Measurements from ENCODE around the gene HEPHL1. TPM values are rescaled to one million over a fixed set of nuclear protein-coding genes. Genes with fewer than 3 reads are reported as not detected.

Gene HEPHL1
- total RNA-seq, 1 donor from 2014 or later, result not detected

DNA sequence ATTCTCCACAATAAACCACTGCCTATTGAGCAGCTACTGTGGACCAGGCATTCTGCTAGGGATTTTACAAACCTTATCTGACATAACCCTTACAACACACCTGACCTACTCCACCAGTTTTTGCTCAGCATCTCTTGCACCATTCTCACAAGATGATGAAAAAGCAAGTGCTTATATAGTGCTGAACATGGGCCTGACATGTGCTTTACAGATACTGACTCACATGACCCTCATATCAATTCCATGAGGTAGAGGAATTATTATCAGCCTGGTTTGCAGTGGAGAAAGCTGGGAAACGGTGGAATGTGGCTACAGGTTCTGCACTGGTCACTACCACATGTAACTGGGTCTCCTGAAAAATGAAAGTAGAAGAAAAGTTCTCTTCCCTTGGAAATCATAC lies 69.9 kb downstream of the HEPHL1 start:
- no peak for ATAC-seq
- TF ChIP-seq CTCF (IDR thresholded peaks at IDR 0.05), result no peak
- intact Hi-C loops (cut with DNase I), result no loop called here
- Histone ChIP-seq H3K27ac (no peak overlapping the region), H3K4me3 (no peak overlapping the region), H3K9me3 (no peaks in the 10 kb centered on the region), H3K27me3 (no peaks in the 10 kb centered on the region), H3K36me3 (no peaks in the 10 kb centered on the region), H3K4me1 (no peaks in the 10 kb centered on the region)
- DNase-seq, result no peak

DNA sequence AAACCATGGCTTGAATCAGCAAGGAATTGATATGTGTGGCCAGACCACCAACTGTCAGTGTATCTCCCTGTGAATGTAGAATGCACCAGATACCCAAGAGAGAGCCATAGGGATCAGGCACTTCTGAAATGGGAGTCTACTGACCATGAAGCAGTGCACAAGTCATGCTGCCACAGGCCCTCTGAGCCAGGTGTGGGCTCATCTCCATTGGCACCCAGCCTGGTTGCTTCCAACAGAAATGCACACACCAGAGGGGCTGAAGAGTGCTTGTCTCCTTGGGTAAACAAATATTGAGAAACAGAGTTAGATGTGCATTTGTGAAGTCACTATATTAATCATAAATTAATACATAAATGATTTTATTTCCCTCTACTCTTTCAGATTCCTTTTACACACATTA lies 79.1 kb downstream of the HEPHL1 start:
- no peak for DNase-seq
- intact Hi-C loops (cut with DNase I), result no loop called here
- Histone ChIP-seq H3K27ac (no peak overlapping the region), H3K4me1 (no peaks in the 10 kb centered on the region), H3K9me3 (no peaks in the 10 kb centered on the region), H3K27me3 (no peaks in the 10 kb centered on the region), H3K36me3 (no peaks in the 10 kb centered on the region), H3K4me3 (no peak overlapping the region)
- no peak for TF ChIP-seq CTCF (IDR thresholded peaks at IDR 0.05)
- peak; percentile 49 for ATAC-seq

GRCh38 chr11:94103471-94103870 lies 82.3 kb downstream of the HEPHL1 start:
- TF ChIP-seq CTCF (IDR thresholded peaks at IDR 0.05), result no peak
- no peak overlapping the region for H3K4me3 ChIP-seq
- intact Hi-C loops (cut with DNase I), result no loop called here
- H3K27me3 ChIP-seq, result no peaks in the 10 kb centered on the region
- H3K36me3 ChIP-seq, result no peaks in the 10 kb centered on the region
- no peak for ATAC-seq
- no peaks in the 10 kb centered on the region for H3K9me3 ChIP-seq
- H3K27ac ChIP-seq, result no peak overlapping the region
- H3K4me1 ChIP-seq, result no peaks in the 10 kb centered on the region
- DNase-seq, result no peak

GRCh38 chr11:94104734-94105133 lies 83.6 kb downstream of the HEPHL1 start:
- no peaks in the 10 kb centered on the region for H3K36me3 ChIP-seq
- ATAC-seq (no peak), DNase-seq (no peak)

DNA sequence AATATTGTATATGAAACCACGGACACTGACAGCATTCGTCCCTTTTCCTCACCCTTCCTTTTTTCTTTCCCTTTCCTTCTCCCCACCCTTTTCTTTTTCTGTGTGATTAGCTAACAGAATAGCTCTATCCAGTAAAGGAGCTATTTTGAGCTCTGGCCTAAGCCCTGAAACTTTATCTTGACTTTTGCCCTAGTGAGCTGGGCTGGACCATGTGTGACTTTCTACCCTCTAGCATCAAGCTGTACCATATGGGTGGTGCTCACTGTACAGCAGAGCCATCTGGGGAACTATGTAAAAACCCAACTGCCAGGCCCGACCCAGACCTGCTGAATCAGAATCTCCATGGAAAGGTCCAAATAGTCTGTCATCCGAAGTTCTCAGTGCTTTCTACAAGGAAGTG lies 85.6 kb downstream of the HEPHL1 start:
- Histone ChIP-seq H3K36me3 (no peaks in the 10 kb centered on the region), H3K27ac (no peak overlapping the region), H3K4me3 (no peak overlapping the region), H3K27me3 (no peaks in the 10 kb centered on the region), H3K9me3 (no peaks in the 10 kb centered on the region), H3K4me1 (no peaks in the 10 kb centered on the region)
- intact Hi-C loops (cut with DNase I), result no loop called here
- DNase-seq, result no peak
- ATAC-seq, result no peak
- TF ChIP-seq CTCF (IDR thresholded peaks at IDR 0.05), result no peak

More at GRCh38 chr11:94104734-94105133, 83.6 kb downstream of the HEPHL1 start:
- no peak overlapping the region for H3K4me3 ChIP-seq
- TF ChIP-seq CTCF (IDR thresholded peaks at IDR 0.05), result no peak
- H3K27me3 ChIP-seq, result no peaks in the 10 kb centered on the region
- no peak overlapping the region for H3K27ac ChIP-seq
- no peaks in the 10 kb centered on the region for H3K4me1 ChIP-seq
- intact Hi-C loops (cut with DNase I), result no loop called here
- H3K9me3 ChIP-seq, result no peaks in the 10 kb centered on the region

GRCh38 chr11:94107363-94107762 lies 86.2 kb downstream of the HEPHL1 start:
- Histone ChIP-seq H3K27me3 (no peaks in the 10 kb centered on the region), H3K36me3 (no peaks in the 10 kb centered on the region), H3K4me1 (no peaks in the 10 kb centered on the region), H3K4me3 (no peak overlapping the region), H3K9me3 (no peaks in the 10 kb centered on the region), H3K27ac (no peak overlapping the region)
- TF ChIP-seq CTCF (IDR thresholded peaks at IDR 0.05), result no peak
- ATAC-seq (no peak), DNase-seq (no peak)
- intact Hi-C loops (cut with DNase I), result no loop called here
